SJCRH30 (cell line): ENCODE measurements around the gene SEPTIN3. TPM values are rescaled to one million over a fixed set of nuclear protein-coding genes. Genes with fewer than 3 reads are reported as not detected.

Experiments
- DNase-seq, 2 experiments: peaks; one replicate each; pipeline ENCODE4 v3.0.0-alpha.2; 2015 to 2020
- H3K27ac ChIP-seq: fragments of 250-450 bp; sonication (Bioruptor Pico); 2 replicates; pipeline ENCODE4 v1.5.1; 2020; ENCODE audit warnings: mild to moderate bottlenecking, moderate library complexity
- H3K27me3 ChIP-seq: fragments of 250-450 bp; sonication (Bioruptor Pico); 2 replicates; pipeline ENCODE4 v1.5.1; 2020; ENCODE audit warnings: mild to moderate bottlenecking, moderate library complexity
- H3K36me3 ChIP-seq: fragments of 250-450 bp; sonication (Bioruptor Pico); 2 replicates; pipeline ENCODE4 v1.5.1; 2020; ENCODE audit warnings: mild to moderate bottlenecking, moderate library complexity
- H3K4me1 ChIP-seq: fragments of 250-450 bp; sonication (Bioruptor Pico); 2 replicates; pipeline ENCODE4 v1.5.1; 2020; ENCODE audit warnings: mild to moderate bottlenecking, moderate library complexity
- H3K4me3 ChIP-seq: fragments of 250-450 bp; sonication (Bioruptor Pico); 2 replicates; pipeline ENCODE4 v1.5.1; 2020; ENCODE audit warnings: mild to moderate bottlenecking, moderate library complexity
- H3K9me3 ChIP-seq: fragments of 250-450 bp; sonication (Bioruptor Pico); replicated peaks from 2 replicates; pipeline ENCODE4 v1.5.1; 2020; ENCODE audit warnings: mild to moderate bottlenecking, moderate library complexity
- total RNA-seq: library from RNA; depleted of rRNA; stranded (reverse); fragments of >200 nt; shearing (Covaris generic); gene quantifications from 2 replicates; pipeline ENCODE4 v1.2.3, GENCODE V29; 2014

The SEPTIN3 gene
- total RNA-seq, 1 experiment from 2014 or later = 1.1 TPM

- DNase-seq = no peak
- peaks cover 8% of the 10 kb centered on the region for H3K36me3 ChIP-seq
- no peak overlapping the region for H3K27ac ChIP-seq
- no peaks in the 10 kb centered on the region for H3K9me3 ChIP-seq
- no peaks in the 10 kb centered on the region for H3K27me3 ChIP-seq
- H3K4me1 ChIP-seq = no peaks in the 10 kb centered on the region
- no peak overlapping the region for H3K4me3 ChIP-seq
These were observed 19.8 kb upstream of the SEPTIN3 start for GRCh38 chr22:41949297-41949965.

GRCh38 chr22:41951898-41952474 lies 17.3 kb upstream of the SEPTIN3 start, which contains the start of gene SMIM45:
TSS of gene SMIM45 (plus strand) at chr22:41952150.
- Histone ChIP-seq H3K27ac (no peak within 1 kb of the TSS), H3K4me1 (no peaks in the 10 kb centered on the region), H3K36me3 (no peaks in the 10 kb centered on the region), H3K9me3 (no peaks in the 10 kb centered on the region), H3K27me3 (no peaks in the 10 kb centered on the region), H3K4me3 (no peak within 1 kb of the TSS)
- no peak for DNase-seq

GRCh38 chr22:41952713-41953112 lies 16.5 kb upstream of the SEPTIN3 start:
- no peak overlapping the region for H3K27ac ChIP-seq
- no peaks in the 10 kb centered on the region for H3K4me1 ChIP-seq
- no peaks in the 10 kb centered on the region for H3K9me3 ChIP-seq
- no peaks in the 10 kb centered on the region for H3K36me3 ChIP-seq
- H3K27me3 ChIP-seq = no peaks in the 10 kb centered on the region
- H3K4me3 ChIP-seq = no peak overlapping the region
- no peak for DNase-seq

- no peaks in the 10 kb centered on the region for H3K9me3 ChIP-seq
- no peak for DNase-seq
- no peaks in the 10 kb centered on the region for H3K36me3 ChIP-seq
- no peaks in the 10 kb centered on the region for H3K27me3 ChIP-seq
- no peak overlapping the region for H3K4me3 ChIP-seq
- no peak overlapping the region for H3K27ac ChIP-seq
- peaks cover 2% of the 10 kb centered on the region; the same call in 1 of the 2 replicates for H3K4me1 ChIP-seq
These were observed 11.2 kb upstream of the SEPTIN3 start for GRCh38 chr22:41957941-41958556.

GRCh38 chr22:41963453-41964111 lies 5.7 kb upstream of the SEPTIN3 start:
- Histone ChIP-seq H3K36me3 (no peaks in the 10 kb centered on the region), H3K4me3 (no peak overlapping the region), H3K4me1 (peaks cover 2% of the 10 kb centered on the region; the same call in 1 of the 2 replicates), H3K27me3 (no peaks in the 10 kb centered on the region), H3K9me3 (no peaks in the 10 kb centered on the region), H3K27ac (no peak overlapping the region)
- no peak for DNase-seq

- no peak overlapping the region for H3K27ac ChIP-seq
- no peak for DNase-seq
- no peaks in the 10 kb centered on the region for H3K27me3 ChIP-seq
- no peak overlapping the region for H3K4me3 ChIP-seq
- peaks cover 2% of the 10 kb centered on the region; the same call in 1 of the 2 replicates for H3K4me1 ChIP-seq
- H3K9me3 ChIP-seq = no peaks in the 10 kb centered on the region
- H3K36me3 ChIP-seq = no peaks in the 10 kb centered on the region
These were observed 5.1 kb upstream of the SEPTIN3 start for GRCh38 chr22:41964112-41964491.

- Histone ChIP-seq H3K9me3 (no peaks in the 10 kb centered on the region), H3K27ac (no peak overlapping the region)
These were observed 3.0 kb upstream of the SEPTIN3 start for GRCh38 chr22:41966225-41966606.

GRCh38 chr22:41966607-41967240 lies 2.5 kb upstream of the SEPTIN3 start:
- Histone ChIP-seq H3K4me1 (no peaks in the 10 kb centered on the region), H3K4me3 (no peak overlapping the region), H3K9me3 (no peaks in the 10 kb centered on the region), H3K27me3 (no peaks in the 10 kb centered on the region), H3K27ac (no peak overlapping the region), H3K36me3 (no peaks in the 10 kb centered on the region)
- DNase-seq = peak; percentile 65 to 73

More at GRCh38 chr22:41966225-41966606, 3.0 kb upstream of the SEPTIN3 start:
- no peaks in the 10 kb centered on the region for H3K36me3 ChIP-seq
- no peaks in the 10 kb centered on the region for H3K4me1 ChIP-seq
- no peak for DNase-seq
- no peak overlapping the region for H3K4me3 ChIP-seq
- no peaks in the 10 kb centered on the region for H3K27me3 ChIP-seq

- Histone ChIP-seq H3K27ac (no peak overlapping the region), H3K9me3 (no peaks in the 10 kb centered on the region), H3K27me3 (no peaks in the 10 kb centered on the region), H3K36me3 (no peaks in the 10 kb centered on the region), H3K4me1 (no peaks in the 10 kb centered on the region), H3K4me3 (no peak overlapping the region)
- DNase-seq = no peak
These were observed 642 bp upstream of the SEPTIN3 start for GRCh38 chr22:41968601-41969000.

- Histone ChIP-seq H3K4me1 (no peaks in the 10 kb centered on the region), H3K36me3 (no peaks in the 10 kb centered on the region), H3K4me3 (no peak overlapping the region), H3K9me3 (no peaks in the 10 kb centered on the region), H3K27me3 (peaks cover 3% of the 10 kb centered on the region; the same call in 1 of the 2 replicates), H3K27ac (no peak overlapping the region)
- no peak for DNase-seq
These were observed 1.4 kb downstream of the SEPTIN3 start for GRCh38 chr22:41970601-41971000.

- no peaks in the 10 kb centered on the region for H3K36me3 ChIP-seq
- no peaks in the 10 kb centered on the region for H3K9me3 ChIP-seq
- no peak overlapping the region for H3K27ac ChIP-seq
- H3K27me3 ChIP-seq = peaks cover 10% of the 10 kb centered on the region
- no peaks in the 10 kb centered on the region for H3K4me1 ChIP-seq
- H3K4me3 ChIP-seq = no peak overlapping the region
- no peak for DNase-seq
These were observed 2.2 kb downstream of the SEPTIN3 start for GRCh38 chr22:41971431-41971830.

- H3K4me3 ChIP-seq = no peak overlapping the region
- no peaks in the 10 kb centered on the region for H3K9me3 ChIP-seq
- no peak overlapping the region for H3K27ac ChIP-seq
- peaks cover 20% of the 10 kb centered on the region for H3K27me3 ChIP-seq
- no peaks in the 10 kb centered on the region for H3K36me3 ChIP-seq
- DNase-seq = no peak
- H3K4me1 ChIP-seq = 0 out of 2 replicates have a peak, but pooled peaks cover 2% of the 10 kb centered on the region
These were observed 5.5 kb downstream of the SEPTIN3 start for GRCh38 chr22:41974691-41975290.

- H3K9me3 ChIP-seq = no peaks in the 10 kb centered on the region
- no peak overlapping the region for H3K4me3 ChIP-seq
- no peaks in the 10 kb centered on the region for H3K36me3 ChIP-seq
- H3K4me1 ChIP-seq = 0 out of 2 replicates have a peak, but pooled peaks cover 2% of the 10 kb centered on the region
- DNase-seq = no peak
- peaks cover 20% of the 10 kb centered on the region for H3K27me3 ChIP-seq
- H3K27ac ChIP-seq = no peak overlapping the region
These were observed 6.2 kb downstream of the SEPTIN3 start for GRCh38 chr22:41975299-41976069.
